Panc1 (cell line): Measurements from ENCODE around the gene RNF4.

Source experiments
- POLR2AphosphoS5 ChIP-seq: IDR thresholded peaks from 2 replicates; pipeline ENCODE4 v1.6.1; 2012; ENCODE audit warnings: mild to moderate bottlenecking, low read depth, low read length, moderate library complexity
- SIN3A ChIP-seq: IDR thresholded peaks from 2 replicates; pipeline ENCODE4 v1.6.1; 2012; ENCODE audit warnings: low read depth, mild to moderate bottlenecking, low read length, moderate library complexity, borderline replicate concordance; ENCODE audit not compliant: insufficient read depth
- TCF7L2 ChIP-seq: IDR thresholded peaks from 2 replicates; pipeline ENCODE4 v1.6.1; 2011; ENCODE audit warnings: mild to moderate bottlenecking, low read depth, low read length, inconsistent platforms
- TF ChIP-seq, protein P1 (sequence below): fragments of 450-650 bp; IDR thresholded peaks from 2 replicates; pipeline ENCODE4 v1.5.1; 2017; ENCODE audit warnings: mild to moderate bottlenecking

DNA sequence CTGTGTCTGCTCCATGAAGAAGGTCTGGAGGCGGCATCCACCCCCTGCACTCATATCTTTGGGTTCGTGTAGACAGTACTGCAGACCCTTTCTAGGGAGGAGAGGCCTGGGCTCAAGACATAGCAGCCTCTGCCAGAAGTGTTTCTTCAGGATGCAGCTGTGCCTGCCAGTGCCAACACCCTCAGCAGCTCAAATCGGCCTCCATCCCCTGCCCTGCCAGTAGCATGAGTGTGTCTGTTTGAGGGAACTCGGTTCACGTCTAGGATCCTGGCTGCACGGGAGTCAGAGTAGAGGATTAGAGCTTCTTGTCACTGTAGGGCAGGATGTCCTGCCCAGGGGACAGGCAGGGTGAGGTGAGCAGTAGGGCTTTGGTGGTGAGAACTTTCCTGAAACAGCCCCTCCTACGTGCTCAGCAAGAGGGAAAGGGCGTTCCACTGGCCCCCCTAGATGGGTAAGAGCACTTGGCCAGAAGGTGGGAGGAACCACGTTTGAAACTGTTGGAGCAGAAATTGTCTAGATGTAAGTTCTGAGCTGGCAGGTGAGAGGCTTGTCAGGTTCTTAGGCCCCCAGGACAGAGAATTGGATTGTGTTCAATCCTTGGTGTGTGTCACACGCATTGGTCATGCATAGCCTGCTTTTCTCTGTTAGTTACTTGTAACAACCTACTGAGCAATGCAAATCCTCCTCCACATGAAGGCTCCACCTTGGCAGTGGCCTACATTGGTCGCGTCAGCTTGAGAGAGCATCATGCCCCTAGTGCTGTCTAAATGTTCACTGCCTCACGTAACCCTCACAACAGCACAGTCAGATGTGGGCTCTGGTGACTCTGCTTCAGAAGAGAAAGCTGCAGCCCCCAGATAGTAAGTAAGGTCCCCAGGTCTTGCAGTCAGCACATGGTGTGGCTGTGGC is 41.7 kb downstream of the RNF4 start:
- TF ChIP-seq, protein P1, sequence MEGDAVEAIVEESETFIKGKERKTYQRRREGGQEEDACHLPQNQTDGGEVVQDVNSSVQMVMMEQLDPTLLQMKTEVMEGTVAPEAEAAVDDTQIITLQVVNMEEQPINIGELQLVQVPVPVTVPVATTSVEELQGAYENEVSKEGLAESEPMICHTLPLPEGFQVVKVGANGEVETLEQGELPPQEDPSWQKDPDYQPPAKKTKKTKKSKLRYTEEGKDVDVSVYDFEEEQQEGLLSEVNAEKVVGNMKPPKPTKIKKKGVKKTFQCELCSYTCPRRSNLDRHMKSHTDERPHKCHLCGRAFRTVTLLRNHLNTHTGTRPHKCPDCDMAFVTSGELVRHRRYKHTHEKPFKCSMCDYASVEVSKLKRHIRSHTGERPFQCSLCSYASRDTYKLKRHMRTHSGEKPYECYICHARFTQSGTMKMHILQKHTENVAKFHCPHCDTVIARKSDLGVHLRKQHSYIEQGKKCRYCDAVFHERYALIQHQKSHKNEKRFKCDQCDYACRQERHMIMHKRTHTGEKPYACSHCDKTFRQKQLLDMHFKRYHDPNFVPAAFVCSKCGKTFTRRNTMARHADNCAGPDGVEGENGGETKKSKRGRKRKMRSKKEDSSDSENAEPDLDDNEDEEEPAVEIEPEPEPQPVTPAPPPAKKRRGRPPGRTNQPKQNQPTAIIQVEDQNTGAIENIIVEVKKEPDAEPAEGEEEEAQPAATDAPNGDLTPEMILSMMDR: no peak
- TF ChIP-seq SIN3A (no peak), TCF7L2 (no peak), POLR2AphosphoS5 (no peak)
